ENCODE results near the gene MANEAL.

- TF ChIP-seq CTCF (IDR thresholded peaks at IDR 0.05) (no peak), POLR2A (IDR thresholded peaks at IDR 0.05) (no peak)
These were observed 20.0 kb downstream of the MANEAL start for GRCh38 chr1:37813529-37814145.

All from testis (tissue), 2 donors.